Stimulated activated naive CD4-positive, alpha-beta T cell (primary cell): ENCODE results near the gene KIAA0319L.
"Not testable (repeated sequence)": the region's sequence is repeated elsewhere in the genome, so short reads cannot be mapped to it uniquely, and the experiment has no call there.

Experiments
- DNase-seq, 6 experiments: peaks; one replicate each; lab custom pipeline; 2025; lab: John Stamatoyannopoulos, UW

The KIAA0319L gene

DNA sequence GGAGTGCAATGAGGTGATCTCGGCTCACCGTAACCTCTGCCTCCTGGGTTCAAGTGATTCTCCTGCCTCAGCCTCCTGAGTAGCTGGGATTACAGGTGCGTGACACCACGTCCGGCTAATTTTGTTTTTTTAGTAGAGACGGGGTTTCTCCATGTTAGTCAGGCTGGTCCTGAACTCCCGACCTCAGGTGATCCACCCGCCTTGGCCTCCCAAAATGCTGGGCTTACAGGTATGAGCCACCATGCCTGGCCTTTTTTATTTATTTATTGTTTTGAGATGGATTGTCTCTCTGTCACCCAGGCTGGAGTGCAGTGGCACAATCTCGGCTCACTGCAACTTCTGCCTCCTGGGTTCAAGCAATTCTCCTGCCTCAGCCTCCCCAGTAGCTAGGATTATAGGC is 24.4 kb upstream of the KIAA0319L start:
- DNase-seq = not testable (repeated sequence)

DNA sequence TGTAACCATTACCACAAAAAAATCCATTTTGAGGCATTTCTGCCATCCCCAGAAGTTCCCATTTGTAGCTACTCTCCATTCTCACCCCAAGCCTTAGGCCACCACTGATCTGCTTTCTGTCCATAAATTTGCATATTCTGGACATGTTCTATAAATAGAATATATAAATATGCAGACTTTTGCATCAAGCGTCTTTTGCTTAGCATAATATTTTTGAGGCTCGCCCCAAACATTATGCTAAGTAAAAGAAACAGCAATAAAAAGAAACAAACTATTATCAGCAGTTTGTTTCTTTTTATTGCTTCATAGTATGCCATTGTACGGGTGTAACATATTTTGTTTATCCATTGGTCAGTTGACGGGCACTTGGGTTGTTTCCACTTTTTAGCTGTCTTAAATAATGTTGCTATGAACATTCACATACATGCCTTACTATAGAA is 23.8 kb upstream of the KIAA0319L start:
- DNase-seq = no peak

DNA sequence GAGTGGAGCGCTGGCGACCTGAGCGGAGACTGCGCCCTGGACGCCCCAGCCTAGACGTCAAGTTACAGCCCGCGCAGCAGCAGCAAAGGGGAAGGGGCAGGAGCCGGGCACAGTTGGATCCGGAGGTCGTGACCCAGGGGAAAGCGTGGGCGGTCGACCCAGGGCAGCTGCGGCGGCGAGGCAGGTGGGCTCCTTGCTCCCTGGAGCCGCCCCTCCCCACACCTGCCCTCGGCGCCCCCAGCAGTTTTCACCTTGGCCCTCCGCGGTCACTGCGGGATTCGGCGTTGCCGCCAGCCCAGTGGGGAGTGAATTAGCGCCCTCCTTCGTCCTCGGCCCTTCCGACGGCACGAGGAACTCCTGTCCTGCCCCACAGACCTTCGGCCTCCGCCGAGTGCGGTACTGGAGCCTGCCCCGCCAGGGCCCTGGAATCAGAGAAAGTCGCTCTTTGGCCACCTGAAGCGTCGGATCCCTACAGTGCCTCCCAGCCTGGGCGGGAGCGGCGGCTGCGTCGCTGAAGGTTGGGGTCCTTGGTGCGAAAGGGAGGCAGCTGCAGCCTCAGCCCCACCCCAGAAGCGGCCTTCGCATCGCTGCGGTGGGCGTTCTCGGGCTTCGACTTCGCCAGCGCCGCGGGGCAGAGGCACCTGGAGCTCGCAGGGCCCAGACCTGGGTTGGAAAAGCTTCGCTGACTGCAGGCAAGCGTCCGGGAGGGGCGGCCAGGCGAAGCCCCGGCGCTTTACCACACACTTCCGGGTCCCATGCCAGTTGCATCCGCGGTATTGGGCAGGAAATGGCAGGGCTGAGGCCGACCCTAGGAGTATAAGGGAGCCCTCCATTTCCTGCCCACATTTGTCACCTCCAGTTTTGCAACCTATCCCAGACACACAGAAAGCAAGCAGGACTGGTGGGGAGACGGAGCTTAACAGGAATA is 20.1 kb upstream of the KIAA0319L start:
- DNase-seq = peak; percentile 29 to 67 (median 36)

DNA sequence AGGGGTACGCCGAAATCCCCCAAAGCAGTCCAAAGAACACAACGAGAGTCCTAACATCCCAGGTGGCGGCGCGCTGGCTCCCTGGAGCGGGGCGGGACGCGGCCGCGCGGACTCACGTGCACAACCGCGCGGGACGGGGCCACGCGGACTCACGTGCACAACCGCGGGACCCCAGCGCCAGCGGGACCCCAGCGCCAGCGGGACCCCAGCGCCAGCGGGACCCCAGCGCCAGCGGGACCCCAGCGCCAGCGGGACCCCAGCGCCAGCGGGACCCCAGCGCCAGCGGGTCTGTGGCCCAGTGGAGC is 19.5 kb upstream of the KIAA0319L start:
- peak in 1 of 6 experiments; percentile 21 for DNase-seq

DNA sequence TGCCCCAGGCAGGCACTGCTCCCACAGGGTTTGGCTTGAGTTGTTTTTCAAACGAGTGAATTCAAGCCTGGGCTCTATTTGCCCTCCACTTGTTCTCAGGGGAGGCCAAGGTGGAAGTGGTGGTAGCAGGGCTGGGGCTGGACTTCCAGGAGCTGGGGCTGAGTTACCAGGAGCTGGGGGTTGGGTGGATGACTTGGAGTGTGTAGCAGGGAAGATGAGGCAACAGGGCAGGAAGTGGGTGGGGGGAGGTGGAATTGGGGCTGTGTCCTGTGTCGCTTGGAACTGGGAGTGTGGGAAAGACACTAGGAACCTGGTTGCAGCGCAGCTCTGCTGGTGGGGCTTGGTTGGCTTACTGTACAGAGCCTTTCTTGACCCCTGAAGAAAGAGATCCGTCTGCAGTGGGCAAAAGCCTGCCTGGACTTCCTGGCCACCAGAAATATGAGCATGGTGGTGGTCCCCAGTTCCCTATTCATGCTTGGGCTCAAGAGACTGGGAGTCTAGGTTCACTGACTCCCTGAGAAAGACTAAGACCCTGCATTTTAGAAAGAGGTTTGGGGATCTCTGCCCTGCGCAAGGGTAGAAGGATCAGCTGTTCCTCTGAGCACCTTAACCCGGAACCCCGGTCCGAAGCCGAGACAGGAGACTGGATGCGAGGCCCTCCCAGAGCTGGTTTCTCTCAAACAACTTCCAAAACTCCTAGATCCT is 19.0 kb upstream of the KIAA0319L start:
- DNase-seq = no peak

DNA sequence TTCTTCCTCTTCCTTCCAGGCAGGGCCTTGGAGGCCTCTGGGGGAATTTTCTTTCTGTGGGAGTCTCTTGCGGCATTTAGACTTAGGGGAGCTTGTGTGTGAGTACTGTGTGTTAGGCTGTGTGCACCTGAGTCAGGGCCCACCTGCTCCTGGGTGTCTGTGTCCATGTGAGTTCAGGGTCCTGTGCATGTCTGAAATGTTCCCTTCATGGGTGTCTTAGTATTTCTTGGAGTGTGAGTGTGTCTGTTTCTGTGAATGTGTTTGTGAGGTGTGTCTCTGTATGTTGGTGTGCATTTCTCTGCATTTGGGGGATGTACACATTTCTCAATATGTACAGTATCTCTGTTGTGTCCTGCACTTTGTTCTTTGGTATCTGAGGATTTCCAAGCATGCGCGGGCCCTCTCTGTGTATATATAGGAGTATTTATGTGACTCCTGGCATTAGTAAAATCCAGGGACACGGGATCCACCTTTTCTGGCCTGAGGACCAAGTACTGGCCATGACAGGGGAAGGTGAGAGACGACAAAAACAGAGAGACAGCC is 18.3 kb upstream of the KIAA0319L start:
- DNase-seq = no peak

DNA sequence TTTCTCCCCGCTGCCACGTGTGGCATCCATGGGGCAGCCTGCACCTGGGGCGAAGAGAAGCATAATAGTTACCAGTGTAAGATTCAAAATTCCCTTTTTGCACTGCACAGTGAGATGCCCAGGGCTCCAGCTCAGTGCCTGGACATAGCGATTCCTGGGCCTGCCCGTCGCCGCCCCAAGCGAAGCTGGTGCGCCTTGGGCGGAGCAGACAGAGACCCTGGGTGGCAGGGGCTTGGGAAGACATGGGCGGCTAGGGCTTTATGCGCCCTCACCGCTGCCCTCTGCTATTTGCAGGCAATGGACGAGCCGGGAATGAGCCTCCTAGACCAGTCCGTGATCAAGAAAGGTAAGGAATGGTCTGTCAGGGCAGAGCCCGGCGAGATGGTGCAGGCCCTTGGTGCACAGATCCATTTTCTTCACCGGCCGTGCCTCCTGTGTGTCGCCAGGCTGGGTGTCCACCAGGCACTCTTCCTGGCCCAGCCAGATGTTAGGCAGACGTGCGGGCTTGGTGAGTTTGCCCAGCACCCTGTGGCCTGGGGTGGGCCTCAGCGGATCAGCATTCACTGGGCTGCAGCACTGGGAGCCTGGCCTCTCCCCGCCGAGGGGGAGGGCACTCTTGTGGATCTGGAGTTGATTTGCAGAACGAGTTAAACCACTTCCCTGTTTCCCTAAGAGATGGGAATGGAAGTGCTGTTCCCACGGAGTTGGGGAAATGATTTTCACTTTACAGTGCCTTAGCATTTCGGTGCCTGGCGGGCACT is 17.6 kb upstream of the KIAA0319L start:
- no peak for DNase-seq

DNA sequence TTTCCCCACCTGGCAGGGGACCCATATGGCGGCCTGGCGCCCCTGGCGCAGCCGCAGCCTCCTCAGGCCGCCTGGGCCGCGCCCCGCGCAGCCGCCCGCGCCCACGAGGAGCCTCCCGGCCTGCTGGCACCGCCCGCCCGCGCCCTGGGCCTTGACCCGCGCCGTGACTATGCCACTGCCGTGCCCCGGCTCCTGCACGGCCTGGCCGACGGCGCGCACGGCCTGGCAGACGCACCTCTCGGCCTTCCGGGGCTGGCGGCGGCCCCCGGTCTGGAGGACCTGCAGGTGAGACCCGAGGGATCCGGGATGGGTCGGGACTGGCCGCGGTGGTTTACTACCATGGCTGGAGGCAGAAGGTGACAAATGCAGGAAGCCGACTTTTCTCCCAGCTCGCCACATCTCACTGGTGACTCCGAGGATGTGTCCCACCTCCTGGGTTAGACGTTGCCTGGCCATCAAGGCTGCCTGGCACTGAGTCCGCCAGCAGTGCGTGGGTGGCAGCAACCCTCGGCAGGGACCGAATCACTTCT is 17.0 kb upstream of the KIAA0319L start:
- DNase-seq = no peak

DNA sequence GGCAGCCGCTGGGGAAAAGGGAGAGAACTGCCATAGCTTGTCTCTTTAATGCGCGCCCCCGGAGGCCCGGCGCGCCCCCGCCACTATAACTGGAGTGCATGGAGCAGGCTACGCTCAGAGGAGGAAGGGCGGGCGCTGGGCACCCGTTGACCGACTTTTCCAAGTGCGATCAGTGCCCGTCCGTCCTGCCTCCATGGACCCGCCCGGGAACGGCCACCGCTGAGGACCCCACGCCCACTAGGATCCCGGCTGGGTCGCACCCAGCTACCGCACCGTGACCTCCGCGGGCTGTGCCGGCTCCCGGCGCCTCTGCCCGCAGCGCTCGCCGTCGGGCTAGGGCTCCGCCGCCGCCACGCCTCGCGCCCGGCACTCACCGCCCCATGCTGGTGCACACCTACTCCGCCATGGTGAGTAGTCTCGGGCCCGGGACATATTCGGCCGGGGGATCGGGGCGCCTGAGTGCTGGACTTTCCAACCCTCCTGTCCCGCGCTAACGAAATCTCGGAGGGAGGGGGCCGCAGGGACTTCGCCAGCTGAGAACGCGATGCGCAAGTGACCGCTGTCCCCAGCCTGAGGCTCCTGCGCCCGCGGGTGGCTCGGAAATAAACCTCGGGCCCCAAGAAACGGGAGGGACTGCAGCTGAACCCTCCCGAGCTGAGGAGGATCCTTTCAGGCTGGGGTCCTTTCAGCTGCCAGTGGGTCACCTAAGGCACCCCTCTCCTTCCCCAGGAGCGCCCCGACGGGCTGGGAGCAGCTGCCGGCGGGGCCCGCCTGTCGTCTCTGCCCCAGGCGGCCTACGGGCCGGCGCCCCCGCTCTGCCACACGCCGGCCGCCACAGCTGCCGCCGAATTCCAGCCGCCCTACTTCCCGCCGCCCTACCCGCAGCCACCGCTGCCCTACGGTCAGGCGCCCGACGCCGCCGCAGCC is 16.3 kb upstream of the KIAA0319L start, which contains the start of gene TFAP2E:
TFAP2E (plus strand) TSS at position 117 of the 927 bp plus-strand sequence; CDS start at position 381, 264 bp downstream.
- no peak for DNase-seq

DNA sequence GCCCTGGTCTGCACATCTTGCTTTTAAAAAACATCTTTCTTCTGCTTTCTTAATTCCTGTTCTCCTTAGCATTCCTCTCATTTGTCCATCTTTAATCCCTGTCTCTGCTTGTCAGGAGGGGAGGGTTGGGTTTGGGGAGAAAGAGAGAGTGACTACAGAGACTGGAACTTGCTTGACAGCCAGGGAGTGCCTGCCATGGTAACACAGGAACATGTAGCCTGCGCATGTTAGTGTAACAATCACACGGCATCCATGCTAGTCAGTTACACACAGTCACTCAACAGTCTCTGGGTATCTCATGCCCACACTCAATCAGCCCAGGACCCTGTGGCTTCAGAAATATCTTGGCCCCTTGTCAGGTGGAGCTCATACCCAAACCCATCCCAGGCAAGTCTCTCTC is 15.1 kb upstream of the KIAA0319L start:
- DNase-seq = no peak

DNA sequence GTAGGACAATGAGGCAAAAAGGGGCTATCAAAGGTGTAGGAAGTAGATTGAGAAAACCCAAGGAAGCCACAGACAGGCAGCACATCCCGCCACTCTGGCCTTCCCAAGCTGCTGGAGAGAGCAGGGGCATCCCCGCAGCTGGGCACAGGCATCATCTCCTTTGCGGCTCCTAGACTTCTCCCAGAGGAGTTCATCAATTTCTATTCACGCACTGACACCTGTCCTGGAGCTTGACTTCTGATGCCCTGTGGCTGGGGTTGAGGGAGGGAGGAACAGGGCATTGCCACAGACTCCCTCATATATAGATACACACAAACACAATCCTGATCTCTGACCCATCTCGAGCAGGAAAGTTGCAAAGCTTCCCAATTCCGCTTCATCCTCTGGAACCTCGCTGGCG is 14.1 kb upstream of the KIAA0319L start:
- DNase-seq = no peak

DNA sequence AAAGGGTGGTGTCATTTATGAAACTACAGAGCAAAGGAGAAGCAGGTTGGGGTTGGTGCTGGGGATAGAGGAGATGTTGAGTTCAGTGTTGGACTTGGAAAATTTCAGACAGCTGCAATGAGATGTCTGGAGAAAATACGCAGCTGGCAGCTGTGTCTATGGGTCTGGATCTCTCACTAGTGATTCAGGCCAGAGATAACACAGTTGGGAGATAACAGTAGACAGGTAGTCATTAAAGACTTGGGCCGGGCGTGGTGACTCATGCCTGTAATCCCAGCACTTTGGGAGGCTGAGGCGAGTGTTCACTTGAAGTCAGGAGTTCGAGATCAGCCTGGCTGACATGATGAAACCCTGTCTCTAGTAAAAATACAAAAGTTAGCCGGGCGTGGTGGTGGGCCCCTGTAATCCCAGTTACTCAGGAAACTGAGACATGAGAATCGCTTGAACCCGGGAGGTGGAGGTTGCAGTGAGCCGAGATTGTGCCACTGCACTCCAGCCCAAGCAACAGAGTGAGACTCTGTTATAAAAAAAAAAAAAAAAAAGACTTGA is 13.5 kb upstream of the KIAA0319L start:
- no peak for DNase-seq

DNA sequence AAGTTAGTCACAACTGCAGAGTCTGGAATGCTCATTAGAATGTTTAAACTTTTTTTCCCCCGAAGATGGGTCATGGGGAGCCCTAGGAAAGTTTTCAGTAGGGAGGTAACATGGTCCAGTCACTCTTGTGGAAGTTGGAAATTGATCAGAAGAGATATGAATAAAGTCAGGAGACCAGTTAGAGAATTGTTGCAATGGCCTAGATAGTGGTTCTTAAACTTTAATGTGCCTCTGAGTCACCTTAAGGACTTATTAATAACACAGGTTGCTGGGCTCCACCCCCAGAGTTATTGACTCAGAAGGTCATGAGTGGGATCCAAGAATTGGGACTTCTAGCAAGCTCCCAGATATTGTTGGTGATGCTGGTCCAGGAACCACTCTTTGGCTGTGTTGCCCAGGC is 12.7 kb upstream of the KIAA0319L start:
- no peak for DNase-seq

DNA sequence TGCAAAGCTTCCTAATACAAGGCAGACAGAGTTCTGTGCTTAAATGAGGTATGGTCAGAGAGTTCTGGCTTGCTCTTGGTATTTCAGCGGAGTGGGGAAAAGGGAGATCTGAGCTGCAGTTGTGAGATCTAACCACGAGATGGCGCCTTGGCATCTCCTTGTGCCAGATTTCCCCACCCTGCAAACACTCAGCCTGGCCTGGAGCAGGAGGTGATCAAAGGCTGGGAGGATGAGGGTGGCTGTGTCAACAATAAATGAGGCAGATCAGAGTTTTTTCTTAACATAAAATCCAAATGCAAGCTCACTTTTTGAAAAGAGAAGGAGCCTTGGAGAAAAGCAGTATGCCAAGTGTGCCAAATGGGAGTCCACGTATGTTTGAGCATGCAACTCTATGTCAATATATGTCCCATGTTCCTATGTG is 11.8 kb upstream of the KIAA0319L start:
- DNase-seq = peak; percentile 21 to 74 (median 44)

DNA sequence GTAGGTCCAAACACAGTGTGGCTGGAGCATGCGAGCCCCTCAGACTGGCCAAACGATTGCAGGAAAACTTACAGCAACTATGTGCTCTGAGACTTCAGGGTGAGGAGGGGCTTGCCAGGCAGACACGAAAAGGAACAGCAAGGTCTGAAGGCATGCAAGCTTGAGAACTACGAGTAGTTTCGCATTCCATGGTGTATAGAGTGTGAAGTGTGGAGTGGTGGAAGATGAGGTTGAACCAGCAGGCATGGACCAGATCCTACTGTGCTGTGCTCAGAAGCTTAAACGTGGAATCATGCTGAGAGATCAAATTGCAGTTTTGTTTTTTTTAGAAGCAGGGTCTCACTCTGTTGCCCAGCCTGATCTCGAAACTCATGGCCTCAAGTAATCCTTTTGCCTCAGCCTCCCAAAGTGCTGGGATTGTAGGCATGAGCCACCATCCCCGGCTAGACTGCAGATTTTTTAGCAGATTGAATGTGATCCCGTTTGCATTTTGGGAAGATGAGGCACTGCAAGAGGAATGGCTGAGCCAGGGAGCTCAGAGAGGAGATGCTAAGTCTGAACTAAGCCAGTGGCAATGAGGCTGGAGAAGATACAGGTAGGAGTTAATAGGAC is 10.8 kb upstream of the KIAA0319L start:
- DNase-seq = no peak

DNA sequence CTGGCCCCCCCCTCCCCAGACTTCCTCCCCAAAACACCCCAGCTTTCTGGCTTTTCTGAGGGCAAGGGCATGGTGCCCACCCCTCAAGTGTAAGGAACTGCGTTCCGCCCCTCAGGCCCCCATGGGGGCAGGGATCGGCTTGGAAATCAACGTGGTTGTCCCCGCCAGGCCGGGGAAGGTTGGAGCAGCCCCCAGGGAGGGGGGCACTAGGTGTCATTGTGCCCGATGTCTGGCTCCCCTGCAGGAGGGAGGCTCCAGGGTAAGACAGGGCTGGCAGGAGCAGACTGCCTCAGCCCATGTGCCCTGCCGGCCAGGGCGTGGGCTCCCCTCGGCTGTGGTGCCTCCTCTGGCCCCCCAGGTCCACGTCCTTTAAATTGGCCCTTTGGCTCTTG is 8.5 kb upstream of the KIAA0319L start:
- no peak for DNase-seq

DNA sequence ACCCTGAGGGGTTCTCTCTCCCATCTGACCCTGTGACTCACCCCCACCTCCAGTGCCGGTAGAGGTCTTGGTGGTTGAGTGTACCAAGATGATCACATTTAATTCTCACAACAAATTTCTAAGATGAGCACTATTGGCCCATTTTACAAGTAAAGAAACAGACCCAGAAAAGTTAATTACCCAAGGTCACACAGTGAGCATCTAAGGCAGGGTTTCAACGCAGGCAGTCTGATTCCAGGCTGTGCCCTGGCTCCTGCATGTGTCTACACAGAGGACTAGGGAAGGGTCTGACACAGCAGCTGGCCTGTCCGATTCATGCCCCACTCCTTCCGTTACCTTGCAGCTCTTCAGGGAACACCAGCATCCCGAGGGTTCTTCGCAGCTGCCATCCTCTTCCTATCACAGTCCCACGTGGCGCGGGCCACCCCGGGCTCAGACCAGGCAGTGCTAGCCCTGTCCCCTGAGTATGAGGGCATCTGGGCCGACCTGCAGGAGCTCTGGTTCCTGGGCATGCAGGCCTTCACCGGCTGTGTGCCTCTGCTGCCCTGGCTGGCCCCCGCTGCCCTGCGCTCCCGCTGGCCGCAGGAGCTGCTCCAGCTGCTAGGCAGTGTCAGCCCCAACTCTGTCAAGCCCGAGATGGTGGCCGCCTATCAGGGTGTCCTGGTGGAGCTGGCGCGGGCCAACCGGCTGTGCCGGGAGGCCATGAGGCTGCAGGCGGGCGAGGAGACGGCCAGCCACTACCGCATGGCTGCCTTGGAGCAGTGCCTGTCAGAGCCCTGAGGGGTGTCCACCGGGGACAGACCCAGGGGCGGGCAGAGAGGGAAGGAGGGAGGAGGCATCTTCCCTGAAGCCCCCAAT is 7.9 kb upstream of the KIAA0319L start:
- DNase-seq = no peak

DNA sequence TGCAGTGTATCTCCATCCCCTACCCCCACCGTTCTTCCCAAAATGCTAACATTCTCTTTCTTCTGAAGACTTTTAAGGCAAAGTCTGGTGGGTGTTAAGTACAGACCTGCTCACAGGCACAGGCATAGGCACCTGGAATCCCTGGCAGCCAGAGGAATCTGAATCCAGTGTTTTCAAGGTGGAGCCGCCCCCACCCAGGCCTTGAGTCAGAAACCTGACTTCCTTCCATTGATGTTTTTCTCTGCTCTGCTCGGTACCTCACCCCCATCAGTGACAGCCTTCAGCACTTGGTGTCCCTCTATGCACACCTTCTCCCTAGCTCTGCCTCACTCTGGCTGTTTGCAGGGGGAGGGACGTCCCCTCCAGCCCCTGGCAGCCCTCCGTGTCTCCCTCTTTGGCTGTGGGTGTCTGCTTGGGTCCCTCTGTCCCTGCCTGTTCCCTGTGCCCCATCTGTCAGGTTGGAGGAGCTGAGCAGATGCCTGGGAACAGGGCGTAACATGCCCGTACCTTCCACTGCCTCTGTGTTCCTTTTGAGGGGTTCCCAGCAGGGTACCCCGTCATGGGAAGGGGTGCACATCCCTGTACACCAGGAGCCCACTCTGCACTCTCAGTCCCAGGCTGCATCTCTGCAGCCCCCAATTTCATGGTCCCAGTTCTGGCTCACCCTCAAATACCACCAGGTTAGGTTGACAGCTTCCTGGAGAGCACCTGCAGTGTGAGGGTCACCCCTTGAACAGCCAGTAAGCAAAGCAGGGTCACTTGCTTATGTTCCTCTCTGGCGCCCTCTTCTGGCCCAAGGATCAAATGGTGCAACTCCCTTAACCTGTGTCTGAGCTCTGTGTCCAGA is 7.1 kb upstream of the KIAA0319L start:
- peak; percentile 51 to 83 (median 69) for DNase-seq
